HepG2 (cell line): Measurements from ENCODE around the gene NLRC5. TPM values are rescaled to one million over a fixed set of nuclear protein-coding genes. Genes with fewer than 3 reads are reported as not detected.

Source experiments
- CEBPG ChIP-seq: IDR thresholded peaks from 2 replicates; pipeline ENCODE4 v1.6.1; 2016
- CREB3 ChIP-seq: sonication (generic); formaldehyde crosslinking; IDR thresholded peaks from 2 replicates; pipeline ENCODE4 v1.5.0; 2020; ENCODE audit warnings: missing genetic modification reagents
- ELF1 ChIP-seq: sonication (generic); formaldehyde crosslinking; IDR thresholded peaks from 2 replicates; pipeline ENCODE4 v1.4.0; 2020; ENCODE audit warnings: missing genetic modification reagents
- ERF ChIP-seq: IDR thresholded peaks from 2 replicates; pipeline ENCODE4 v1.6.1; 2018; ENCODE audit warnings: missing biosample characterization, missing genetic modification reagents
- ESRRA ChIP-seq: sonication (generic); formaldehyde crosslinking; IDR thresholded peaks from 2 replicates; pipeline ENCODE4 v1.5.1; 2020; ENCODE audit warnings: mild to moderate bottlenecking, low read depth, missing genetic modification reagents
- FOSL2 ChIP-seq: sonication (generic); formaldehyde crosslinking; IDR thresholded peaks from 2 replicates; pipeline ENCODE4 v1.4.0; 2020; ENCODE audit warnings: missing genetic modification reagents
- FOXP4 ChIP-seq: sonication (generic); formaldehyde crosslinking; IDR thresholded peaks from 2 replicates; pipeline ENCODE4 v1.4.0; 2020; ENCODE audit warnings: missing genetic modification reagents
- GABPB1 ChIP-seq: IDR thresholded peaks from 2 replicates; pipeline ENCODE4 v1.6.1; 2016; ENCODE audit warnings: mild to moderate bottlenecking, missing genetic modification reagents, moderate library complexity, missing compliant biosample characterization
- HMGA1 ChIP-seq: sonication (generic); formaldehyde crosslinking; conservative IDR thresholded peaks from 2 replicates; pipeline ENCODE4 v1.4.0; 2020; ENCODE audit warnings: missing genetic modification reagents
- HNRNPH1 ChIP-seq: fragments of 200-400 bp; formaldehyde crosslinking; optimal IDR thresholded peaks from 2 replicates; pipeline ENCODE3; 2017; ENCODE audit warnings: mild to moderate bottlenecking, low read depth, low read length
- HOXA9 ChIP-seq: sonication (generic); formaldehyde crosslinking; IDR thresholded peaks from 2 replicates; pipeline ENCODE4 v1.8.1; 2022; ENCODE audit warnings: missing genetic modification reagents, mild to moderate bottlenecking, moderate library complexity, borderline replicate concordance
- MZF1 ChIP-seq: sonication (generic); formaldehyde crosslinking; IDR thresholded peaks from 2 replicates; pipeline ENCODE4 v1.8.1; 2023; ENCODE audit warnings: mild to moderate bottlenecking, missing genetic modification reagents, borderline replicate concordance
- PITX1 ChIP-seq: sonication (generic); formaldehyde crosslinking; IDR thresholded peaks from 2 replicates; pipeline ENCODE4 v1.5.1; 2020; ENCODE audit warnings: mild to moderate bottlenecking, missing genetic modification reagents
- SOX6 ChIP-seq, 2 experiments: fragments of 450-650 bp in 1 of 2; sonication (generic) in 1 of 2; formaldehyde crosslinking in 1 of 2; IDR thresholded peaks; 2 replicates each; pipeline versions ENCODE4 v1.4.0 to v1.6.1; 2017 to 2020; ENCODE audit warnings: antibody characterized with exemption in 1 of 2, mild to moderate bottlenecking in 1 of 2, missing genetic modification reagents in 1 of 2
- TP53 ChIP-seq: sonication (generic); formaldehyde crosslinking; conservative IDR thresholded peaks from 2 replicates; pipeline ENCODE4 v1.4.0; 2020; ENCODE audit warnings: missing genetic modification reagents
- ZNF367 ChIP-seq: sonication (generic); formaldehyde crosslinking; IDR thresholded peaks from 2 replicates; pipeline ENCODE4 v1.4.0; 2020; ENCODE audit warnings: missing genetic modification reagents, borderline replicate concordance
- ZNF430 ChIP-seq: sonication (generic); formaldehyde crosslinking; IDR thresholded peaks from 2 replicates; pipeline ENCODE4 v1.9.0; 2021; ENCODE audit warnings: mild to moderate bottlenecking, missing genetic modification reagents
- ZSCAN29 ChIP-seq: sonication (generic); formaldehyde crosslinking; conservative IDR thresholded peaks from 2 replicates; pipeline ENCODE4 v1.4.0; 2020; ENCODE audit warnings: mild to moderate bottlenecking, missing genetic modification reagents
- polyA plus RNA-seq, 8 experiments: library from polyadenylated mRNA; depleted of rRNA in 3 of 8; stranded (reverse) in 7 of 8; unstranded in 1 of 8; fragments of >200 nt; fragmentation: Illumina TruSeq in 4 of 8; extraction: Trizol in 4 of 8; gene quantifications; 2 replicates each; pipeline versions ENCODE4 v1.2.1 to v1.2.3, GENCODE V29; 2011 to 2016; ENCODE audit warnings: low read depth in 4 of 8, missing spikeins in 1 of 8, mixed read lengths in 1 of 8; ENCODE audit not compliant: insufficient read depth in 1 of 8
- total RNA-seq, 5 experiments: library from RNA; depleted of rRNA; stranded (reverse); fragments of >200 nt; fragmentation: Illumina TruSeq; extraction: Trizol; gene quantifications; 2 replicates each; pipeline ENCODE4 v1.2.3, GENCODE V29; 2016; ENCODE audit warnings: low read depth in 1 of 5
- TF ChIP-seq, protein P1 (sequence below): sonication (generic); formaldehyde crosslinking; IDR thresholded peaks from 2 replicates; pipeline ENCODE4 v1.5.1; 2020; ENCODE audit warnings: mild to moderate bottlenecking, missing genetic modification reagents, moderate library complexity
- TF ChIP-seq, protein P2 (sequence below): IDR thresholded peaks from 2 replicates; pipeline ENCODE4 v1.6.1; 2018; ENCODE audit warnings: missing genetic modification reagents, mild to moderate bottlenecking, missing compliant biosample characterization
- TF ChIP-seq, protein P3 (sequence below): sonication (generic); formaldehyde crosslinking; IDR thresholded peaks from 2 replicates; pipeline ENCODE4 v1.5.0; 2020; ENCODE audit warnings: missing genetic modification reagents, mild to moderate bottlenecking, borderline replicate concordance

Gene NLRC5
- total and polyA plus RNA-seq, 2 of the 13 experiments (the other 11 are each of a cell fraction or from before 2014, with no cell fraction given): 6.3 to 12.7 TPM

- no peak for TF ChIP-seq FOSL2 (CRISPR knock-in tag)
- TF ChIP-seq CREB3: no peak
- TF ChIP-seq HNRNPH1: no peak
- peak; percentile 22; the same call in 1 of the 2 replicates for TF ChIP-seq GABPB1 (CRISPR knock-in tag)
- TF ChIP-seq, protein P1, sequence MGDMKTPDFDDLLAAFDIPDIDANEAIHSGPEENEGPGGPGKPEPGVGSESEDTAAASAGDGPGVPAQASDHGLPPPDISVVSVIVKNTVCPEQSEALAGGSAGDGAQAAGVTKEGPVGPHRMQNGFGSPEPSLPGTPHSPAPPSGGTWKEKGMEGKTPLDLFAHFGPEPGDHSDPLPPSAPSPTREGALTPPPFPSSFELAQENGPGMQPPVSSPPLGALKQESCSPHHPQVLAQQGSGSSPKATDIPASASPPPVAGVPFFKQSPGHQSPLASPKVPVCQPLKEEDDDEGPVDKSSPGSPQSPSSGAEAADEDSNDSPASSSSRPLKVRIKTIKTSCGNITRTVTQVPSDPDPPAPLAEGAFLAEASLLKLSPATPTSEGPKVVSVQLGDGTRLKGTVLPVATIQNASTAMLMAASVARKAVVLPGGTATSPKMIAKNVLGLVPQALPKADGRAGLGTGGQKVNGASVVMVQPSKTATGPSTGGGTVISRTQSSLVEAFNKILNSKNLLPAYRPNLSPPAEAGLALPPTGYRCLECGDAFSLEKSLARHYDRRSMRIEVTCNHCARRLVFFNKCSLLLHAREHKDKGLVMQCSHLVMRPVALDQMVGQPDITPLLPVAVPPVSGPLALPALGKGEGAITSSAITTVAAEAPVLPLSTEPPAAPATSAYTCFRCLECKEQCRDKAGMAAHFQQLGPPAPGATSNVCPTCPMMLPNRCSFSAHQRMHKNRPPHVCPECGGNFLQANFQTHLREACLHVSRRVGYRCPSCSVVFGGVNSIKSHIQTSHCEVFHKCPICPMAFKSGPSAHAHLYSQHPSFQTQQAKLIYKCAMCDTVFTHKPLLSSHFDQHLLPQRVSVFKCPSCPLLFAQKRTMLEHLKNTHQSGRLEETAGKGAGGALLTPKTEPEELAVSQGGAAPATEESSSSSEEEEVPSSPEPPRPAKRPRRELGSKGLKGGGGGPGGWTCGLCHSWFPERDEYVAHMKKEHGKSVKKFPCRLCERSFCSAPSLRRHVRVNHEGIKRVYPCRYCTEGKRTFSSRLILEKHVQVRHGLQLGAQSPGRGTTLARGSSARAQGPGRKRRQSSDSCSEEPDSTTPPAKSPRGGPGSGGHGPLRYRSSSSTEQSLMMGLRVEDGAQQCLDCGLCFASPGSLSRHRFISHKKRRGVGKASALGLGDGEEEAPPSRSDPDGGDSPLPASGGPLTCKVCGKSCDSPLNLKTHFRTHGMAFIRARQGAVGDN (CRISPR knock-in tag): peak; percentile 74
- TF ChIP-seq TP53 (CRISPR knock-in tag): no peak
- TF ChIP-seq ZNF367 (CRISPR knock-in tag): no peak
- TF ChIP-seq CEBPG (CRISPR knock-in tag): peak; percentile 7; the same call in 1 of the 2 replicates
- no peak for TF ChIP-seq ESRRA (CRISPR knock-in tag)
- 0 out of 2 replicates have a peak, but pooled peaks have one; percentile 23 for TF ChIP-seq ELF1 (CRISPR knock-in tag)
- TF ChIP-seq, protein P2, sequence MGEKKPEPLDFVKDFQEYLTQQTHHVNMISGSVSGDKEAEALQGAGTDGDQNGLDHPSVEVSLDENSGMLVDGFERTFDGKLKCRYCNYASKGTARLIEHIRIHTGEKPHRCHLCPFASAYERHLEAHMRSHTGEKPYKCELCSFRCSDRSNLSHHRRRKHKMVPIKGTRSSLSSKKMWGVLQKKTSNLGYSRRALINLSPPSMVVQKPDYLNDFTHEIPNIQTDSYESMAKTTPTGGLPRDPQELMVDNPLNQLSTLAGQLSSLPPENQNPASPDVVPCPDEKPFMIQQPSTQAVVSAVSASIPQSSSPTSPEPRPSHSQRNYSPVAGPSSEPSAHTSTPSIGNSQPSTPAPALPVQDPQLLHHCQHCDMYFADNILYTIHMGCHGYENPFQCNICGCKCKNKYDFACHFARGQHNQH: 0 out of 2 replicates have a peak, but pooled peaks have one; percentile 27
- 0 out of 2 replicates have a peak, but pooled peaks have one; percentile 48 for TF ChIP-seq PITX1 (CRISPR knock-in tag)
- TF ChIP-seq ZNF430 (CRISPR knock-in tag): 0 out of 2 replicates have a peak, but pooled peaks have one; percentile 61
- TF ChIP-seq, protein P3, sequence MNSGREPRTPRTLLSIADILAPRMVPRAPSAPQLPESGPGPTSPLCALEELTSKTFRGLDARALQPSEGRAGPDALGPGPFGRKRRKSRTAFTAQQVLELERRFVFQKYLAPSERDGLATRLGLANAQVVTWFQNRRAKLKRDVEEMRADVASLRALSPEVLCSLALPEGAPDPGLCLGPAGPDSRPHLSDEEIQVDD (CRISPR knock-in tag): 0 out of 2 replicates have a peak, but pooled peaks have one; percentile 18
- no peak for TF ChIP-seq MZF1 (CRISPR knock-in tag)
- TF ChIP-seq ZSCAN29 (CRISPR knock-in tag): 0 out of 2 replicates have a peak, but pooled peaks have one; percentile 46
- peak; percentile 75 for TF ChIP-seq FOXP4 (CRISPR knock-in tag)
- no peak for TF ChIP-seq SOX6 (IDR thresholded peaks at IDR 0.05)
- peak; percentile 52 for TF ChIP-seq SOX6 (CRISPR knock-in tag; IDR thresholded peaks at IDR 0.05)
- peak; percentile 56; the same call in 1 of the 2 replicates for TF ChIP-seq ERF
- TF ChIP-seq HMGA1: no peak
- no peak for TF ChIP-seq HOXA9 (CRISPR knock-in tag)
Observed at GRCh38 chr16:57045694-57046381, 56.5 kb downstream of the NLRC5 start (continued).
